ENCODE measurements around the gene CCND2. TPM values are rescaled to one million over a fixed set of nuclear protein-coding genes. Genes with fewer than 3 reads are reported as not detected.

The CCND2 gene
- total RNA-seq, 1 donor from 2014 or later = 94.2 TPM

DNA sequence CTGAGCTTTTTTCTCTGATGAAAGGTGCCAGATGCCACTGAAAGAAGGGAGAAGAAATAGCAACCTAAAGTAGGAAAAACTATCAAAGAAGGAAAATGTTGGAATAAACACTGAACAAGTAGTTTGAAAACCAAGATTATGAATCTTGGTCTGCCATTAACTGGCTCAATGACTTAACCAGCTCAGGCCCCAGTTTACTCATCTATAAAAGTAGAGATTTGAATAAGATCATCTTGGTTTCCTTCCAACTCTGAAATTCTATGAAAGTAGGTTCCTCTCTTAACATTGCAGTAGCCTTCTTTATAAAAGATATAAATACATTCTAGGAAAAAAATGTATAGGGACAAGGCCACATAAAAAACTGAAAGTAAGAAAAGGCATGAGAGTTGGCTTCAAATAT is 16.1 kb upstream of the CCND2 start:
- intact Hi-C loops (cut with DNase I) = no loop called here
- Histone ChIP-seq H3K27ac (no peak overlapping the region), H3K4me1 (no peaks in the 10 kb centered on the region), H3K36me3 (no peaks in the 10 kb centered on the region), H3K27me3 (peaks cover 2% of the 10 kb centered on the region), H3K4me3 (no peak overlapping the region), H3K9me3 (no peaks in the 10 kb centered on the region)
- TF ChIP-seq, protein P1, sequence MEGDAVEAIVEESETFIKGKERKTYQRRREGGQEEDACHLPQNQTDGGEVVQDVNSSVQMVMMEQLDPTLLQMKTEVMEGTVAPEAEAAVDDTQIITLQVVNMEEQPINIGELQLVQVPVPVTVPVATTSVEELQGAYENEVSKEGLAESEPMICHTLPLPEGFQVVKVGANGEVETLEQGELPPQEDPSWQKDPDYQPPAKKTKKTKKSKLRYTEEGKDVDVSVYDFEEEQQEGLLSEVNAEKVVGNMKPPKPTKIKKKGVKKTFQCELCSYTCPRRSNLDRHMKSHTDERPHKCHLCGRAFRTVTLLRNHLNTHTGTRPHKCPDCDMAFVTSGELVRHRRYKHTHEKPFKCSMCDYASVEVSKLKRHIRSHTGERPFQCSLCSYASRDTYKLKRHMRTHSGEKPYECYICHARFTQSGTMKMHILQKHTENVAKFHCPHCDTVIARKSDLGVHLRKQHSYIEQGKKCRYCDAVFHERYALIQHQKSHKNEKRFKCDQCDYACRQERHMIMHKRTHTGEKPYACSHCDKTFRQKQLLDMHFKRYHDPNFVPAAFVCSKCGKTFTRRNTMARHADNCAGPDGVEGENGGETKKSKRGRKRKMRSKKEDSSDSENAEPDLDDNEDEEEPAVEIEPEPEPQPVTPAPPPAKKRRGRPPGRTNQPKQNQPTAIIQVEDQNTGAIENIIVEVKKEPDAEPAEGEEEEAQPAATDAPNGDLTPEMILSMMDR (IDR thresholded peaks at IDR 0.05) = no peak
- ATAC-seq (no peak), DNase-seq (no peak)

DNA sequence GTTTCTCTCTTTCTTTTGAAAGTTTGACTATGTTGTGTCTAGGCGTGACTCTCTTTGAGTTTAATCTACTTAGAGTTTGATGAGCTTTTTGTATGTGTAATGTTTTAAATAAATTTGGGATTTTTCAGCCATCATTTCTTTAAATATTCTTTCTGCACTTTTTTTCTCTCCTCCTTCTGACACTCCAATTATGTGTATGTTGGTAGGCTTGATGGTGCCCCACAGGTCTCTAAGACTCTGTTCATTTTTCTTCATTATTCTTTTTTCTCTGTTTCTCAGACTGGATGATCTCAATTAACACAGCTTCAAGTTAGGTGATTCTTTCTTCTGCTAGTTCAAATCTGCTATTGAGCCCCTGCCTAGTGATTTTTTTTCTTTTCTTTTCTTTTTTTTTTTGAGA is 14.5 kb upstream of the CCND2 start:
- TF ChIP-seq, protein P1 (IDR thresholded peaks at IDR 0.05) = no peak
- intact Hi-C loops (cut with DNase I) = no loop called here
- DNase-seq = no peak
- Histone ChIP-seq H3K27ac (no peak overlapping the region), H3K36me3 (no peaks in the 10 kb centered on the region), H3K4me3 (no peak overlapping the region), H3K4me1 (no peaks in the 10 kb centered on the region), H3K9me3 (no peaks in the 10 kb centered on the region), H3K27me3 (no peaks in the 10 kb centered on the region)
- no peak for ATAC-seq

DNA sequence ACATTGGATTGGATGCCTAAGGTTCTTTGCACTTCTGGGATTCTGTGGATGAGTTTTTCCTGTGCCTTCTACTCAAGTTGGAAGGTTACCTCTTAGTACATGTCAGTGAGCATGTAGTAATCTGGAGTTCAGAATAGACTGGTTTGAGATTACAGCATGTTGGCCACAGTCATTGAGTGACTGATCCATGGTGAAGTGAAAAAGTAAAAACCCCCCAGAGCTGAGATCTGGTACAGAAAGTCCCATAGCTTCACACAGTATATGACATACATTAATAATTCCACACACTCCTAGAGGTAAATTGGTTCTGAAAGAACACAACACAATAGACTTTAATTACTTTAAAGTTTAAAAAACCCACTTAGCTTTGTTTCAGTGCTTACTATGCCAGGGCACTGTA is 11.9 kb upstream of the CCND2 start:
- no peak overlapping the region for H3K4me3 ChIP-seq
- no peak overlapping the region for H3K27ac ChIP-seq
- ATAC-seq (no peak), DNase-seq (no peak)
- H3K9me3 ChIP-seq = no peaks in the 10 kb centered on the region
- intact Hi-C loops (cut with DNase I) = no loop called here
- no peaks in the 10 kb centered on the region for H3K4me1 ChIP-seq
- TF ChIP-seq, protein P1 (IDR thresholded peaks at IDR 0.05) = no peak
- no peaks in the 10 kb centered on the region for H3K27me3 ChIP-seq
- H3K36me3 ChIP-seq = no peaks in the 10 kb centered on the region

DNA sequence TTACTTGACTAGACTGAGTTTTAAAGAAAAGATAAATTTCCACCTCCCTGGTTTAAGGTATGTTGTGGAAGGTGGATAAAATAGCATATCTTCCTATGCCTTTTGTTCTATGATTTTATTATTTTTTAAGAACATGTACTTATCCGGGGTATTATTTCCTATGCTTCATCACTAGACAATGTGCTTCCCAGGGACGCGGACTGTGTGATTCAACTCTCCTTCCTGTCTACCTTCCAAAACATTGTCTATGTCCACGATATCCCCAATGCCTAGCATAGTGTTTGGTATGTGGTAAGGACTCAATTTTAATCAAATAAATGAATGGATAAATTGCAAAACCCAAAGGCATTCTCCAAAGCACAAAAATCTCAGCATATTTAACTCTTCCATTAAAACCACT is 8.3 kb upstream of the CCND2 start:
- H3K27me3 ChIP-seq = peaks cover 13% of the 10 kb centered on the region
- no peaks in the 10 kb centered on the region for H3K9me3 ChIP-seq
- peaks cover 12% of the 10 kb centered on the region for H3K4me1 ChIP-seq
- TF ChIP-seq, protein P1 (IDR thresholded peaks at IDR 0.05) = no peak
- no peaks in the 10 kb centered on the region for H3K36me3 ChIP-seq
- H3K4me3 ChIP-seq = no peak overlapping the region
- no peak overlapping the region for H3K27ac ChIP-seq
- ATAC-seq (no peak), DNase-seq (no peak)
- intact Hi-C loops (cut with DNase I) = no loop called here

DNA sequence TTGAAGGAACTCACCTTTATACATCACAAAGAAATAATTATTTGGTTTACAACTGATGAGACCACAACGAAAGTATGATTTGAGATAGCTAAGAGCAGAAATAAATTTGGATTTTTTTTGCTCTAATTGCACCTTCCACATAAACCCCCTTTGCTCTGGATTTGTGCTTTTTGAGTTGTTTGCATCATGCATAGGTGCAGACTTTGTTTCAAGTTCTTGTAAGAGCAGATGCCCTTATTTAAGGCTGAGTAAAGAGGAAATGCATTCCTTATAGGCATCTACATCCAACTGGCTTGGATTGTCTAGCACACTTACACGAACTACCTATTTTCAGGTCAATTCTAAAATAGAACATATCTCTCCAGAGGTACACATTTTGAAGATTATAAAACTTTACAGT is 6.6 kb upstream of the CCND2 start:
- intact Hi-C loops (cut with DNase I) = no loop called here
- Histone ChIP-seq H3K27me3 (peaks cover 22% of the 10 kb centered on the region), H3K9me3 (no peaks in the 10 kb centered on the region), H3K36me3 (no peaks in the 10 kb centered on the region), H3K4me3 (no peak overlapping the region), H3K4me1 (peaks cover 21% of the 10 kb centered on the region), H3K27ac (no peak overlapping the region)
- TF ChIP-seq, protein P1 (IDR thresholded peaks at IDR 0.05) = no peak
- no peak for ATAC-seq
- DNase-seq = no peak

DNA sequence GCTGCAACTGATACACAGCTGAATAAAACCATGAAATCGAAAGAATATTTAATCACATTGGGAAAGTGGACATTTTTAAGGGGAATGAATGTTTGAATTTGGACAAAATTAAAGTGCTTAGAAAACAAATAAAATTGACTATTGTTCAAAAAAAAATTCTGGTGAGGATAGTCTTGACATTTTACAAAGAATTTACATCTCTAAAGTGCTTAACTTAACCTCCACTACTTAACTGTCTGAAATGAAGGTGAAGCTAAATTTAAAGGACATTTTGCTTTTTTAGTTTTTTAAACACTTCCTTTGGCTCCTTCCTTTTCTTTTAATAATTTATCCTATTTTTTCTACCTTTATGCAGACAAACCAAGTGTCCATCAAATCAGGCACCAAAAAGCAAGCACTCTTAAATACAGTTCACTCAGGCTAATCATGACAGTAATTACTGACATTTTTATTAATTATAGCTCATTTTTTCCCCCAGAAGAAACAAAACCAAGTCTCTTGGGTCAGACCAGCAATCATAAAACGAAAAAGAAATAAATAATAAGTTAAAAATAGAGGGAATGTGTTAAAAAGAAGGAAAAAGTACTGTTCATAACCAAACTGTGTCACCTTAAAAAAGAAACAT is 5.7 kb upstream of the CCND2 start:
- DNase-seq = no peak

More for the DNA sequence above, 5.7 kb upstream of the CCND2 start:
- ATAC-seq = no peak
- no peak overlapping the region for H3K27ac ChIP-seq
- TF ChIP-seq, protein P1 (IDR thresholded peaks at IDR 0.05) = no peak
- H3K27me3 ChIP-seq = peaks cover 25% of the 10 kb centered on the region
- H3K4me3 ChIP-seq = no peak overlapping the region
- no peaks in the 10 kb centered on the region for H3K9me3 ChIP-seq
- H3K36me3 ChIP-seq = no peaks in the 10 kb centered on the region
- intact Hi-C loops (cut with DNase I) = no loop called here
- peaks cover 29% of the 10 kb centered on the region for H3K4me1 ChIP-seq

Measured in upper lobe of right lung (tissue), 1 donor.